Astrocyte (in vitro differentiated cells and primary cell): ENCODE data around the gene HES1. TPM values are rescaled to one million over a fixed set of nuclear protein-coding genes. Genes with fewer than 3 reads are reported as not detected.

Source experiments
- DNase-seq: peaks from one replicate; pipeline ENCODE4 v3.0.0-alpha.2; 2010; ENCODE audit warnings: low read depth
- FAIRE-seq: peaks from 2 replicates; lab custom pipeline; 2011; peaks lifted over from hg19 to GRCh38; lab: Jason Lieb, UNC
- H2AFZ ChIP-seq: 2 replicates; pipeline ENCODE4 v1.6.0; 2012; ENCODE audit warnings: low read depth, low read length, inconsistent platforms
- H3K27ac ChIP-seq: 2 replicates; pipeline ENCODE4 v1.5.1; 2011; ENCODE audit warnings: low read depth, low read length, inconsistent platforms
- H3K27me3 ChIP-seq: 2 replicates; pipeline ENCODE4 v1.6.0; 2011; ENCODE audit warnings: low read length, inconsistent platforms; ENCODE audit not compliant: insufficient read depth
- H3K36me3 ChIP-seq: 2 replicates; pipeline ENCODE4 v1.5.1; 2011; ENCODE audit warnings: low read length, inconsistent platforms; ENCODE audit not compliant: insufficient read depth
- H3K4me1 ChIP-seq: 2 replicates; pipeline ENCODE4 v1.5.1; 2011; ENCODE audit warnings: low read length, inconsistent platforms; ENCODE audit not compliant: insufficient read depth
- H3K4me2 ChIP-seq: 2 replicates; pipeline ENCODE4 v1.6.0; 2012; ENCODE audit warnings: low read length, inconsistent platforms
- H3K4me3 ChIP-seq: 2 replicates; pipeline ENCODE4 v1.5.1; 2011; ENCODE audit warnings: low read depth, mild to moderate bottlenecking, low read length, inconsistent platforms; ENCODE audit not compliant: insufficient read depth
- H3K79me2 ChIP-seq: 2 replicates; pipeline ENCODE4 v1.6.0; 2012; ENCODE audit warnings: mild to moderate bottlenecking, low read length, inconsistent platforms; ENCODE audit not compliant: insufficient read depth
- H3K9ac ChIP-seq: 2 replicates; pipeline ENCODE4 v1.6.0; 2012; ENCODE audit warnings: mild to moderate bottlenecking, low read length, inconsistent platforms
- H3K9me3 ChIP-seq: 2 replicates; pipeline ENCODE4 v1.5.1; 2012; ENCODE audit warnings: low read depth, mild to moderate bottlenecking, low read length, inconsistent platforms; ENCODE audit not compliant: insufficient read depth
- H4K20me1 ChIP-seq: 2 replicates; pipeline ENCODE4 v1.6.0; 2012; ENCODE audit warnings: low read length, inconsistent platforms; ENCODE audit not compliant: insufficient read depth
- H3K27ac Mint-ChIP-seq: one replicate; pipeline ENCODE4 v1.8.0; 2021; ENCODE audit warnings: mild to moderate bottlenecking, mixed read lengths; ENCODE audit not compliant: unreplicated experiment
- H3K27me3 Mint-ChIP-seq: one replicate; pipeline ENCODE4 v1.8.0; 2021; ENCODE audit warnings: low read depth, mixed read lengths; ENCODE audit not compliant: unreplicated experiment
- H3K36me3 Mint-ChIP-seq: one replicate; pipeline ENCODE4 v1.8.0; 2021; ENCODE audit warnings: low read depth, mixed read lengths; ENCODE audit not compliant: unreplicated experiment
- H3K4me1 Mint-ChIP-seq: one replicate; pipeline ENCODE4 v1.8.0; 2021; ENCODE audit warnings: low read depth, mixed read lengths; ENCODE audit not compliant: unreplicated experiment
- H3K4me3 Mint-ChIP-seq: one replicate; pipeline ENCODE4 v1.8.0; 2021; ENCODE audit warnings: mild to moderate bottlenecking, moderate library complexity, mixed read lengths; ENCODE audit not compliant: unreplicated experiment
- H3K9me3 Mint-ChIP-seq: one replicate; pipeline ENCODE4 v1.8.0; 2021; ENCODE audit warnings: mild to moderate bottlenecking, mixed read lengths; ENCODE audit not compliant: unreplicated experiment
- CTCF ChIP-seq: IDR thresholded peaks from 2 replicates; pipeline ENCODE4 v1.5.1; 2011; ENCODE audit warnings: low read depth, mild to moderate bottlenecking, inconsistent platforms, low read length, moderate library complexity; ENCODE audit not compliant: insufficient read depth
- EZH2 ChIP-seq: IDR thresholded peaks from 2 replicates; pipeline ENCODE4 v1.6.1; 2012; ENCODE audit warnings: mild to moderate bottlenecking, low read length, inconsistent platforms; ENCODE audit not compliant: insufficient read depth
- total RNA-seq: library from RNA; stranded (reverse); gene quantifications from 2 replicates; pipeline ENCODE4 v1.2.1, GENCODE V29; 2021

The HES1 gene
- total RNA-seq, 1 donor from 2014 or later, result 46.5 TPM

GRCh38 chr3:194160158-194160557, 24.2 kb downstream of the HES1 start:
- Mint-ChIP-seq H3K4me1 (no peaks in the 10 kb centered on the region), H3K9me3 (no peaks in the 10 kb centered on the region), H3K4me3 (no peak overlapping the region), H3K27ac (no peak overlapping the region), H3K36me3 (no peaks in the 10 kb centered on the region), H3K27me3 (peaks cover 85% of the 10 kb centered on the region)
- no peaks in the 10 kb centered on the region for H3K36me3 ChIP-seq
- no peaks in the 10 kb centered on the region for H4K20me1 ChIP-seq
- H2AFZ ChIP-seq, result no peak overlapping the region
- no peak overlapping the region for H3K9ac ChIP-seq
- H3K4me3 ChIP-seq, result no peak overlapping the region
- DNase-seq (no peak), FAIRE-seq (no peak)
- no peaks in the 10 kb centered on the region for H3K79me2 ChIP-seq
- H3K4me1 ChIP-seq, result no peaks in the 10 kb centered on the region
- TF ChIP-seq EZH2, result no peak
- TF ChIP-seq CTCF, result no peak
- no peaks in the 10 kb centered on the region for H3K9me3 ChIP-seq
- H3K4me2 ChIP-seq, result no peak overlapping the region
- no peak overlapping the region for H3K27ac ChIP-seq
- peaks cover 58% of the 10 kb centered on the region for H3K27me3 ChIP-seq

GRCh38 chr3:194161131-194162045, 25.4 kb downstream of the HES1 start:
- Histone ChIP-seq H3K9me3 (no peaks in the 10 kb centered on the region), H3K79me2 (no peaks in the 10 kb centered on the region), H3K9ac (no peak overlapping the region), H3K36me3 (no peaks in the 10 kb centered on the region), H3K4me1 (no peaks in the 10 kb centered on the region), H3K4me2 (no peak overlapping the region), H2AFZ (no peak overlapping the region), H4K20me1 (no peaks in the 10 kb centered on the region), H3K27me3 (peaks cover 65% of the 10 kb centered on the region), H3K4me3 (no peak overlapping the region), H3K27ac (no peak overlapping the region)
- DNase-seq (no peak), FAIRE-seq (no peak)
- Mint-ChIP-seq H3K36me3 (no peaks in the 10 kb centered on the region), H3K27ac (no peak overlapping the region), H3K4me1 (no peaks in the 10 kb centered on the region), H3K9me3 (no peaks in the 10 kb centered on the region), H3K27me3 (peaks cover 92% of the 10 kb centered on the region), H3K4me3 (no peak overlapping the region)
- TF ChIP-seq EZH2, result no peak
- TF ChIP-seq CTCF, result no peak

DNA sequence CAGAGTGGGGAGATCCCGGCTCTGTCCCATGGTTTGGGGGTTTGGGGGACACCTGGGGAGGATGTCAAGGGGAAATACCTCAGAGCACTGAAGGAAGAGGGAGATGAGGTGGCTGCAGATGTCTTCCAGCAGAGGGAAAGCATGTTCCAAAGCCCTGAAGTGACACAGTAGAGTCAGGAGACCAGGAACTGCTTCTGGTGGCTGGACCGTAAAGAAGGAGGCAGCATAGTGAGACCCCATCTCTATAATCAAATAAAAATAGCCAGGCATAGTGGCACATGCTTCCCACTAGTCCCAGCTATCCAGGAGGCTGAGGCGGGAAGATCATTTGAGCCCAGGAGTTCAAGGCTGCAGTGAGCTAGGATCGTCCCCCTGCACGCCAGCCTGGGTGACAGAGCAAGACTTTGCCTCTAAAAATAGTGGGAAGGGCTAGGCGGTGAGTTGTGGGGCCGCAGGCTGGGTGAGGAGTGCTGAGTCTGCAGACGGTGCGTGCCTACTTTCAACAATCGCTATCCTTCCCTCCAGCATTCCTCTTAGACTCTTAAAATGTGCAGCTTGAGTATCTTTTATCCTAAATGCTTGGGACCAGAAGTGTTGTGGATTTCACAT, 26.2 kb downstream of the HES1 start:
- no peak overlapping the region for H3K9ac ChIP-seq
- no peak overlapping the region for H3K27ac ChIP-seq
- H3K4me1 Mint-ChIP-seq, result peaks cover 2% of the 10 kb centered on the region
- H3K27me3 ChIP-seq, result peaks cover 62% of the 10 kb centered on the region
- H3K27ac Mint-ChIP-seq, result no peak overlapping the region
- H3K79me2 ChIP-seq, result no peaks in the 10 kb centered on the region
- TF ChIP-seq CTCF, result no peak
- TF ChIP-seq EZH2, result no peak
- H3K36me3 ChIP-seq, result no peaks in the 10 kb centered on the region
- H3K9me3 Mint-ChIP-seq, result no peaks in the 10 kb centered on the region
- no peaks in the 10 kb centered on the region for H3K4me1 ChIP-seq
- H4K20me1 ChIP-seq, result no peaks in the 10 kb centered on the region
- peaks cover 93% of the 10 kb centered on the region for H3K27me3 Mint-ChIP-seq
- no peak overlapping the region for H3K4me2 ChIP-seq
- H3K9me3 ChIP-seq, result no peaks in the 10 kb centered on the region
- H3K36me3 Mint-ChIP-seq, result no peaks in the 10 kb centered on the region
- H3K4me3 Mint-ChIP-seq, result no peak overlapping the region
- no peak overlapping the region for H2AFZ ChIP-seq
- no peak for FAIRE-seq
- DNase-seq, result no peak
- H3K4me3 ChIP-seq, result no peak overlapping the region
